HTR-8/SVneo (cell line): ENCODE data around the gene UBL7.
A peak's percentile ranks its signal among the peaks of the same experiment; 100 is the strongest.
"Not testable (repeated sequence)": the region's sequence is repeated elsewhere in the genome, so short reads cannot be mapped to it uniquely, and the experiment has no call there.

ENCODE experiments used
- DNase-seq: peaks from one replicate; pipeline ENCODE4 v3.0.0; 2011; ENCODE audit warnings: low spot score, mixed read lengths; ENCODE audit not compliant: insufficient read length
- FAIRE-seq: peaks from 2 replicates; lab custom pipeline; 2011; peaks lifted over from hg19 to GRCh38; lab: Jason Lieb, UNC

Gene UBL7, protein sequence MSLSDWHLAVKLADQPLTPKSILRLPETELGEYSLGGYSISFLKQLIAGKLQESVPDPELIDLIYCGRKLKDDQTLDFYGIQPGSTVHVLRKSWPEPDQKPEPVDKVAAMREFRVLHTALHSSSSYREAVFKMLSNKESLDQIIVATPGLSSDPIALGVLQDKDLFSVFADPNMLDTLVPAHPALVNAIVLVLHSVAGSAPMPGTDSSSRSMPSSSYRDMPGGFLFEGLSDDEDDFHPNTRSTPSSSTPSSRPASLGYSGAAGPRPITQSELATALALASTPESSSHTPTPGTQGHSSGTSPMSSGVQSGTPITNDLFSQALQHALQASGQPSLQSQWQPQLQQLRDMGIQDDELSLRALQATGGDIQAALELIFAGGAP

DNA sequence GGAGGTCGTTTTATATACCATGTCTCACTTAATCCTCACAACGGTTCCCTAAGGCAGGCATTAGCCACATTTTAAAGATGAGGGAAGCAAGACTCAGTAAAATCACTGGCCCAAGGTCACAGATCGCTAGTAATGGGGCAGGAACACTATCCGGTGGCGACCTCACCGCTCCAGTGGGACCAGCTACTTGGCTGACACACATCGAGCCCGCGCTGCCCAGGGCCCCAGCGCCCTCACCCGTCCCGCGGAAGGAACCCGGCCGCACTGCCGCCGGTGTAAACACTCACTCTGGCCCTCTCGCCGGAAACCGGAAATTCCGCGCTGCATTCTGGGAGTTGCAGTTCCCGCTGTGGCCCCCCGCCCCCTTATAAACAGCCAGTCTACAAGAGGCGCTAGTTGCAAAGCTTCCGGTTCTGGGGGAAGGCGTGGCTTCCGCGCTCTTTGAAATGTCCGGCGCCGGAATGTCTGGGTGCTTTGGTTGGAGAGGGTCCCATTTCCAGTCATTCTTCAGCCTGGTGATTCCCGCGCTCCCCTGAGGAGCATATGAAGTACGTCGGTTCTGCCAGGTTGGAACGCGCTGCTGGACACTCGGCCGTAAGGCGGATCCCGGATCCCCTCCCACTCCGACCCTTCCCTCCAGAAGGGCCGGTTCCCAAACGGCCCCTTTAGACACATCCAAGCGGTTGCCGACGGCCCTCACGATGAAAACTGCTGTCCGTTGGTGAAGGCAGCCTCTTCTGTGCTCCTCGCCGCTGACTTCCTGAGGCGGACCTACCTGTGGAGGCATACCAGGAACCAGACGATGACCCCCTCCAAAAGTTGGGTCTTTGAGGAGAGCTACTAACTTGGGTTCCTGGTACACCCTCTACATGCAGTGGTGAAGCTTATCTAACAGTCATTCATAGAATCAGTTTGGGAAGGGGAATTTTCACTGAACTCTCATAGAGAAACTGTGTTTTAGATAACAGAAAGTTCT is at the start of gene UBL7:
Gene UBL7, minus strand, starts transcription at position 290 of the 976 bp plus-strand sequence. CDS start 2,293 bp downstream, outside the sequence.
- DNase-seq (peak; percentile 93), FAIRE-seq (peak; percentile 73)

DNA sequence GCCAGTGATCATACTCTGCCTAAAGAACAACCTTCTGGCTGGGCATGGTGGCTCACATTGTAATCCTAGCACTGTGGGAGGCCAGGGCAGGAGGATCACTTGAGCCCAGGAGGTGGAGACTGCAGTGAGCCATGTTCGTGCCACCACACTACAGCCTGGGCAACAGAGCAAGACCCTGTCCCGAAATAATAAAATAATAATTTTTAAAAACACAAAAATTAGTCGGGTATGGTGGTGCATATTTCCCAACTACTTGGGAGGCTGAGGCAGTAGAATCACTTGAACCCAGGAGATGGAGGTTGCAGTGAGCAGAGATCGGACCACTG is 45.5 kb upstream of the UBL7 start:
- FAIRE-seq (no peak), DNase-seq (no peak)

DNA sequence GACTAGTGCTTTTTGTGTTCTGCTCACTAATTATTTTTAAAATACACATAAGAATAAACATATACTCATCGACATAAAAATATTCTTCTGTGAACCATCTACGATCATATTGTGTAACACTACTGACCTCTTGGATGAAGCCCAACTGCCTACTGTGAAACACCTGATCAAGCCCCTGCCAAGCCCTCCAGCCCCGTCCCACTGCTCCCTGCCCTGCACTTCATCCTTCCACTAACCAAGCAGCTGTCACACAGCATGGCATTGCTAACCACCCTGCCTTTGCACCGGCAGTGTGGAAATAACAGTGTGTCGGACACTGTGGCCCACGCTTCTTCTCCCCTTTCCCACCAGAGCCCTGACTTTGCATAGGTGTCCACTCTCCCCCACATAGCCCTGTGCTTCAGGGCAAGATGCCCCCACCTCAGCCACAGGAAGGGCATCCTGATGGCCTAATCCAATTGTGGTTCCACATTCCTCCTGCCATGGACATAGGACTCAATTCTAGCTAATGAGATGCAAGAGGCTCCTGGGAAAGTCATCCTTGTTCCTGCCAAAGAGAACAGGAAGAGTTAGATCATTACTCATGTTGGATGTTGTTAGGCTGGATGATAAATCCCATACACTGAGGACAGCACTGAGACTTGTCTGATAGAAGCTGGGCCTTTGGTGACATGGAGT is 45.0 kb upstream of the UBL7 start:
- FAIRE-seq (no peak), DNase-seq (no peak)

DNA sequence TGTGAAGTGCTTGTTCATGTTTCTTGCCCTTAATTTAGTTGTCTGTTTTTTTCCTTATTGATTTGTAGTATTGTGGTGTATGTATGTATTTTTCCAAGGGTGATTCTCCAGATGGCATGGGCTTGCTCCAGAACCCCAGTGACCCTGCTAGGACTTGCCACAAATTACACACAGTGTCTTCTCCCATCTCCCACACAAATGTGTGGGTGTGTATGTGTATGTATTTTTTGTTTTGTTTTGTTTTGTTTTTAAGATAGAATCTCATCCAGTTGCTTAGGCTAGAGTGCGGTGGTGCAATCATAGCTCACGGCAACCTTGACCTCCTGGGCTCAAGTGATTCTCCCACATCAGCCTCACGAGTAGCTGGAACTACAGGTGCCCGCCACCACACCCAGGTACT is 43.9 kb upstream of the UBL7 start:
- FAIRE-seq: no peak
- no peak for DNase-seq

DNA sequence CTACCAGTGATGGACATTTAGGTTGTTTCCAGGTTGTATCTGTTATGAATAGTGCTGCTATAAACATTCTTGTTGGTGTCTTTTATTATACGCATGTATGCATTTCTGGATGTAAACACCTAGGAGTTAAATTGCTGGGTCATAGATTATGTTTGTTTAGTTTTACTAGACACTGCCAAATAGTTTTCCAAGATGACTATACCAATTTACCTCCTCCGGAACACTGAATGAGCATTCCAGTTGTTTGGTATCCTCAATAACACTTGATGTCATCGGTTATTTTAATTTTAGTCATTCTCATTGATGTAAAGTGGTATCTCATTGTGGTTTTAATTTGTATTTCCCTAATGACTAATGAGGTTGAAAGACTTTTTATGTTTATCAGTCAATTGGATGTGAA is 43.5 kb upstream of the UBL7 start:
- DNase-seq (no peak), FAIRE-seq (no peak)

DNA sequence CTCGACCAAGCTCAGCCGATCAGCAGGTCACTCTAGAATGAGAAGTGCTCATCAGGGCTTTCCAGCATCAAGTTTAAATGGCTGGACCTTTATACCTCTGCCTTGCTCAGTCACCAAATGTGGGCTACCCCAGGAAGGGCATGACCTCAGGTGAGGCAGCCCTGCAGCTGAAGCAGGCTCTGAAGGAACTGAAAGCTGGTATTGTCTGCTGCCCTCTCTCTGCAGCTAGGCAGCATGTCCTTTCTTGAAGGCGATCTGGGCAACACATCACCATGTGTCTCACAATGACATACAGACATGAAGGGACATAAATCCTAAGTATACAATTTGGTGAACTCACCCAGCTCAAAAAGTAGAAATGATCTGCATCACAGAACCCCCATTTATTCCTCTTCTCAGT is 41.3 kb upstream of the UBL7 start:
- no peak for FAIRE-seq
- DNase-seq: no peak

DNA sequence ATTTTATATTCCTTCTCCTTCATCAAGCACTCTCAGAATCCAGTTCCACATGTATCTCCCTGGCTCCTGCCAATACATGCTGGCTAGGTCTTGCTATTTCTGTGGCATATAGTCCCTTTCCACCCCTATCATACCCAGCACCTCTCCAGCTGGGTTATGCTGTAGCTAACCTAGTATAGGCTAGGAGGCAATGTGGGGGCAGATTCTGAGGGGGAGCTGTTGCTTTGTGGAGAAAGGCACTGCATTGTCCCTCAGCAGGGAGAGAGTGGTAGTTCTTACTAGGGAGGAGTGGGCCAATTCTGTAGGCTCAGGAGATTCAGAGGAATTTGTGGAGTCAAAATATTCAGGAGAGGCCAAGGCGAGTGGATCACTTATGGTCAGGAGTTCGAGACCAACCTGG is 39.4 kb upstream of the UBL7 start:
- DNase-seq (no peak), FAIRE-seq (no peak)

DNA sequence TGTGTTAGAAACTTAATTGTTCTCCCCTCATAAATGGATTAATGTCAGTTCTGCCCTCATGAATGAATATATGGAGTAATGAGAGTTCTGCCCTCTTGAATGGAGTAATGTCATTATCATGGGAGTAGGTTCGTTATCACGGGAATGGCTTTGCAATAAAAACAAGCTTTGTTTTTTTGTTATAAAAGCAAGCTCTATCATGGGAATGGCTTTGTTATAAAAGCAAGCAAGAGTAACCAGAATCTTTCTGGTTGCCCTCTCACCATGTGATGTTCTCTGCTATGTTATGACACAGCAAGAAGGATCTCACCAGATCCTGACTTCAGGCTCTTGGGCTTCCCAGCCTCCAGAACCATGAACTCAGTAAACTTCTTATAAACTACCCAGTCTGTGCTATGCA is 38.4 kb upstream of the UBL7 start:
- DNase-seq (no peak), FAIRE-seq (no peak)

DNA sequence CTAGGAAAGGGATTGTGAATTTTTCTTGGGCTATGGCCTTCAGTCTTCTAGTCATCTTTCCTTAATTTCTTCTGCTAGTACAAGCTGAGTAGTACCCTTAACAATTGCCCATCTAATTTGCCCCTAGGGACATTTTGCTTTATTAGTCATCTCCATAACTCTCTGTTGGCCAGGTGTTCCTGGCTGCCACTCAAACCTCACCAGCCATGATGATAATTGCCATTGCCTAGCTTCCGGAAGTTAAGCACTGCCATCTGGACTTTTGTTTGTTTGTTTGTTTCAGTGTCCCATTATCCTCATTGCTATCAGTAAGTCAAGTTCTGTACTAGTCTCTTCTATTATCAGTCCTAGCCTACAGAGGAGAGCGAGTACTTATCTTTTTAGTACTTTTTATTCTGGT is 36.6 kb upstream of the UBL7 start:
- FAIRE-seq (no peak), DNase-seq (no peak)

DNA sequence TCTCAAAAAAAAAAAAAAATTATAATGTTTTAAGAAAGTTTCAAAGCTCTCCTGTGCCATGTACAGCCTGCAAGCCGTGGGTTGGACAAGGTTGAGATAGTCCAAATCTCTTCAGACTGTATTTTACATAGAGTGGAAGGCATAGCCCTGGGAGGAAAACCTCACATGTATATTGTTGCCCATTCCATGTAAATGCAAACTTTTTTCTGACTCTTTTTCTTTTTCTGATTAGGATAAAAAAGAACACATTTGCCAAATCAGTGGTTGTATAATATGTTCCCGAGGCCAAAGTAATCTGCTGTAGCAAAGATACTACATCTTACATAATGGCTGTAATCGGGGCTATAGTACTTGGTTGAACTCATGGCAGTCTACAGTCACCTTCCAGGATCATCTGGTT is 35.7 kb upstream of the UBL7 start:
- DNase-seq: no peak
- no peak for FAIRE-seq

DNA sequence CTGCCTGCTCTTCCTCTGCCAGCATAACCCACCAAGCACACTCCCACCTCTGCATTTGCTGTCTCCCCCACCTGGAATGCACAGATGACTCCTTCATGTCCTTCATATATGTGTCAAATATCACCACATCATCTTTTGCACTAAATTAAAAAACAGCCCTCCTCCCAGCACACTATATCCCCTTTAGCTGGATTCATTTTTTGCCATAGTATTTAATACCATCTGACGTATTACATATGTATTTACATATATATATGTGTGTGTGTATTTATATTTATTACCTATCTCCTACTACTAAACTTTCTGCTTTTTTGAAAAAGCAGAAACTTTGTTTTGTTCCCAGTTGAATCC is 29.4 kb upstream of the UBL7 start:
- DNase-seq (no peak), FAIRE-seq (no peak)

DNA sequence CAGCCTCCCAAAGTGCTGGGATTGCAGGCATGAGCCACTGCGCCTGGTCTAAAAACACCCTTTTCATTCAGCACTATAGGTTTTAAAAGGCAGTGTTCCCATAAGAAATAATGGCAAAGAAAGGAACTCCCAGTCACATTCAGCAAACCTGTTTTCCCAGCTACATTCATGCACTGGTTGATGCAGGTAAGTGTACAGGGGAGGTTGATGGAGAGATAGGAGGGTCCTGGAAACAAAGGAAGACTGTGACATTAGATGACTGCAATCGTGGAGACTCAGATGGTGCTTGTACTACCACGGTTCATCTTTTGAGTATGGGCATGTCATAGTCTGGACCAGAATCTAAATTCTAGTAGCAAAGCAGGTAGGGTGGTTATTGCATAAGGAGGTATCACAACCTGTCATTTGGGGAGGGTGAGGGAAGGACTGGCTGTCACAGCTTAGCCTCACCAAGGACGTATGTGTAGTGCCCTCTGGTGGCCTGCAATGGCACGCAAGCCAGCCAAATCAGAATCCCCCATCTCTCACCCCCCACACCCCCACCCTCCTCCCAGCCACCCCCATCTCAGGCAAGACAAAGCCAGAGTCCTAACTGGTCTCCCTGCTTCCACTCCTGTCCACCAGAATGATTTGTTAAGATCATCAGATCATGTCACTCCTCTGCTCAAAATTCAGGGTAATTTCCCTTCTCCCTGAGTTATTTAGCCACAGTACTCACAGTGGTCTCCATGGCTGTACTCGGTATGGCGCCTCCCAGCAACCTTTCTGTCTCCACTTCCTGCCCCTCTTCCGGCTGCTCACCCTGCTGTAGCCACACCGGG is 28.8 kb upstream of the UBL7 start:
- FAIRE-seq (peak; percentile 58), DNase-seq (peak; percentile 71)

DNA sequence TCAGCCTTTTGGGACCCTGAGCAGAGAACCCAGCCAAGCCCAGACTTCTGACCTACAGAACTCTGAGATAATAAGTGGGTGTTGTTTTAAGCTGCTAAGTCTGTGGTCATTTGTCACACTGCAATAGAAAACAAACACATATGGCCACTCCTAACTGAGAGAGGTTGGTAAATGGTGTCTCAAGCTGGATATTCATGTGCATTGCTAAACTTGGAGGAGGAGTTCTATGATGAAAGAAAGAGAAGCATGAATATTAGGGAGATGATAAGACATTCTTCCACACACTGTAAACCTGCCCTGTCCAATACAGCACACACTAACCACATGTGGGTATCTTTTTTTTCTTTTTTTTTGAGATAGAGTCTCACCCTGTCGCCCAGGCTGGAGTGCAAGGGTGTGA is 27.8 kb upstream of the UBL7 start:
- FAIRE-seq (no peak), DNase-seq (no peak)

DNA sequence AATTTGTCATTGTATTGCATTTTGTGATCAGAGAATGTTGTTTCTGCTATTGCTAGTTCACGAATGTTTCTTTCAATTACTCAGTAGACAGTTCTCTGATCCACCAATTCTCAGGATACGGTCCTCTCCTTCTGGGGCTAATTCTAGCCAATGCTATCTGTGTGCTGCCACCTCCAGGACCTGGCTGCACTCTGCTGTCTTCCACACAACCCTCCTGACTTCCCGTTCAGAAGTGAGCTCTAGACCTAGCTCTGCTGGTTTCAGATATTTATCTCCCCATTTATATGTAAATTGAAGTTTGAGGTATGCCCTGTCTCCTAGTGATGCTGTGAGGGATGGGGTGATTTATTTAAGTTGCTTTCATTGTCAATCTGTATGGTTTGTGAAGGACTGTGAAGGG is 21.7 kb upstream of the UBL7 start:
- FAIRE-seq (no peak), DNase-seq (no peak)

DNA sequence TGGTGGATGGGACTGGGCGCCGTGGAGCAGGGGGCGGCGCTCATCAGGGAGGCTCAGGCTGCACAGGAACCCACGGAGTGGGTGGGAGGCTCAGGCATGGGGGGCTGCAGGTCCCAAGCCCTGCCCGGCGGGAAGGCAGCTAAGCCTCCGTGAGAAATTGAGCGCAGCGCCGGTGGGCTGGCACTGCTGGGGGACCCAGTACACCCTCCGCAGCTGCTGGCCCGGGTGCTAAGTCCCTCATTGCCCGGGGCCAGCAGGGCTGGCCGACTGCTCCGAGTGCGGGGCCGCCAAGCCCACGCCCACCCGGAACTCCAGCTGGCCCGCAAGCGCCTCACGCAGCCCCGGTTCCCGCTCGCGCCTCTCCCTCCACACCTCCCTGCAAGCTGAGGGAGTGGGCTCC is 19.4 kb upstream of the UBL7 start:
- not testable (repeated sequence) for FAIRE-seq, DNase-seq

DNA sequence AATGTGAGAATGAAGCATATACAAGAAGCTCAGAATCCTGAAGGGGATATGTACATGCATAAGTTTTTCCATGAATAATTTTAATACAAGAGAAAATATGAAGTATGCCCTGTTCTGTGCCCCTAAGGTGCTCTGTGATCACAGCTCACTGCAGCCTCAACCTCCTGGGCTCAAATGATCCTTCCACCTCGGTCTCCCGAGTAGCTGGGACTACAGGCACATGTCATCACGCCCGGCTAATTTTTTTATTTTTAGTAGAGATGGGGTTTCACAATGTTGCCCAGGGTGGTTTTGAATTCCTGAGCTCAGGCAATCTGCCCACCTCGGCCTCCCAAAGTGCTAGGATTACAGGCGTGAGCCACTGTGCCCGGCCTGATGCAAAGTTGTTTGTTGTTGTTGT is 10.7 kb upstream of the UBL7 start:
- DNase-seq, FAIRE-seq: not testable (repeated sequence)

DNA sequence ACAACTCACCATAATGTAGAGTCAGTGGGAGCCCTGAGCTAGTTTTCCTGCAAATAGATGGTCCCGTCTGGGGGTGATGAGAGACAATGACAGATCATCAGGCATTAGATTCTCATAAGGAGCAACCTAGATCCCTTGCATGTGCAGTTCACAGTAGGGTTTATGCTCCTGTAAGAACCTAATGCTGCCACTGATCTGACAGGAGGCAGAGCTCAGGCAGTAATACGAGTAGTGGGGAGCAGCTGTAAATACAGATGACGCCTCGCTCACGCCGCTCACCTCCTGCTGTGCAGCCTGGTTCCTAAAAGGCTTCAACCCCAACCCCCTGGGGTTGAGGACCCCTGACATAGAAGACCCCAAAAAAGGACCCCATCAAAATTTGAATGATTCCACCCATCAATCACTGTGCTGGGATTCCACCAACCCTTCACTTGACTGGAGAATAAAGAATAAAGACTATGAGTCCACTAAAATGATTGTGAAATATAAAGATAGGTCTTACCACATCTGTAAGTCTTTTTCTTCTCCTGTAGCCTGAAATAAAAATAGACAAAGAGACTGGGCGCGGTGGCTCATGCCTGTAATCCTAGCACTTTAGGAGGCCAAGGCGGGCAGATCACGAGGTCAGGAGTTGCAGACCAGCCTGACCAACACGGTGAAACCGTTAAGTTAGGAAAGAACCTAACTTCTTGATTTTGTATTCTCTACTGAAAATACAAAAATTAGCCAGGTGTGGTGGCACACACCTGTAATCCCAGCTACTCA is 9.9 kb upstream of the UBL7 start:
- FAIRE-seq (no peak), DNase-seq (no peak)

DNA sequence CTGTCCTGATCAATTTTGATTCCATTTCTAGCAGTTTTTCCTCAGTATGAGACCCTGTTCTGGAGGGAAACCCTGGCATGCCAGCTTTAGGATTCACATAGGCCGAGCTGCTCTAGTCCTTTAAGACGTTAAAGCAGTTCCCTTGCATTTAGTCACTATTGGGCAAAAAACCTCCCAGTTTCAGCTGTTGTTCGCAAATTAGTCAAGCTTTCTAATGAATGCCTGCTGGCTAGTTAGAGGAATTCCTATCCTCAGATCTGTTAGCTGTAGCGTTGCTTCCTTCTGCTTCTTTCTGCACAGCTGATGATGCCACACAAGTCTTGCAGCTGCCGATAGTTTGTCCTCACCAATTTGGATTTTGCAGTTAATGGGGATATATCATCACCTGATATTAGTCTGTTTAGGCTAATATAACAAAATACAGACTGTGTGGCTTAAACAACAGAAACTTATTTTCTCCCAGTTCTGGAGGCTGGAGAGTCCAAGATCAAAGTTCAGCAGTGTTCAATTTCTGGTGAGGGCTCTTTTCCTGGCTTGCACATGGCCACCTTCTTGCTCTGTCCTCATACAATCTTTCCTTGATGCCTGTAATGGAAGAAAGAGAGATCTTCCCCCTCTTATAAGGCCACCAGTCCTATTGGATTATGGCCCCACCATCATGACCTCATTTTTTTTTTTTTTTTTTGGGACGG is 7.5 kb upstream of the UBL7 start:
- no peak for FAIRE-seq
- no peak for DNase-seq

DNA sequence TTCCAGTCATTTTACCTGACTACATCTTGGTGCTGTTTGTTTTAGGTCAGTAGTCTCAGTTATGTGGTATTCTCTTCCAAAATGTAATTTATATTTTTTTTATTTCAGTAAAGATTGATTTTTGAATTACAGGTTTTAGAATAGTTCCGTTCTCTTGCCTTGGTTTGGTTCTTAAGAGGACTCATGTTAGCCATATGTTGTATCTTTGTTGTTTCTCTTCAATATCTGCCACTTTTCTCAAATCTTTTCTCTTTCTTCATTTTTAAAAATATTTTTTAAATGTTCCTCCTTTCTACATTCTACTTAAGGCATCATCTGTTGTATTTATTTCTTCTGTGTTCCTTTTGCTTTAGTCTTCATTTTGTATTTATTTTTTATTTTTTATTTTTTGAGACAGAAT is 5.6 kb upstream of the UBL7 start:
- DNase-seq (no peak), FAIRE-seq (no peak)
